ENCODE results near the gene S100B.
A peak's percentile ranks its signal among the peaks of the same experiment; 100 is the strongest.
"Not testable (repeated sequence)": the region's sequence is repeated elsewhere in the genome, so short reads cannot be mapped to it uniquely, and the experiment has no call there.

The S100B gene

DNA sequence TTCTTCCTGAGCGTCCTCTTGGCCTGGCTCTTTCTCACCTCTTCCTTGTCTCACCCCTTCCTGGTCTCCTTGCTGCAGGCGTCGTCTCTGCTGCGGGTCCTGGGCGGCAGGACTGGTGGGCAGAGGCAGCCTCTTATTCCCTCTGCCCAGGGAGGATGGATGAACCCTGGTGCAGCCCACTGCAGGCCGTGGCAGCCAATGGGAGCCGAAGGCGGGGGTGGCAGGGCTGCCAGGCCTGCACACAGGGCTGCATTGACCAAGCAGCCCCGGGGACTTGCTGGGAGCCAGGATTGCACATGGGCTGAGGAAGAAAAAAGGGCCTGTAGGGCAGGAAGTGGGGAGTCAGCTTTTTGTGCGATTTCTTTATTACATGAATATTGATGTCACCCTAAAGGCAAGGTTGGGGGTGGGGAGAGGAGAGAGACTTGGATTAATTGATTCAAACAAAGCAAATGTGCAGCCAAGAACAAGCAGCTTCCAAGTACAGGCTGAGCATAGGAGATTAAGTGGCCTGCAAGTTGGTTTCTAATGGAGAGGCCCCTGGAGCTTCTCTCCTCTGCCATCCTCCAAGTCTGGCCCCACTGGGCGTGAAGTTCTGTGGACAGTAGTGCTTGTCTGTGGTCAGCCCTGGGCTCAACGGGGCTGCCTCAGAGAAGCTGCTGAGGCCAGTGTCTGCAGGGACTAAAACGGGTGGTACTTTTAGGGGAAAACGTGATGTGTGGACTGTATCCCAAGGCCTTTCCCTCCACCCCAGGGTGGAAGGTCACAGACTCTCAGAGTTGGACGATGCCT lies at the start of gene S100B:
Gene S100B, minus strand, starts transcription at position 108 of the 792 bp plus-strand sequence. CDS start 2,667 bp downstream, outside the sequence.
- DNase-seq, result no peak

DNA sequence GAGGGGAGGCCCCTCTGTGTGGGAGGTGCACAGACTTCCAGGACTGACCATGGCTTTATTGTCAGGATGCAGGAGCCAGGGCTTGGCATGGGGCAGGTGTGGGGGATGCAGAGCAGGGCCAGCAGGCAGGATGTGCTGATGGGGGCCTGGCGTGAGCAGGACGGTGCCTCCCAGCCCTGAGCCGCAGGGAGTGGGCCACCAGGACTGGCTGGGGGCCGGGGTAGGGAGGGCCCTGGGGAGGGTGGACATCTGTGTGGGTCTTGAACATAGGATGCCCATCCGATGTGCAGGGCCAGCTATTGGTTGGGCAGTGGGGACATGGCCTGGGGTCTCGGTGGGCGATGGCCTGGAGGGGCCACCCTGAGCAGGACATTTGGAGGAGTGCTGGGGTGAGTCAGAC lies 46.2 kb upstream of the S100B start:
- no peak for DNase-seq

DNA sequence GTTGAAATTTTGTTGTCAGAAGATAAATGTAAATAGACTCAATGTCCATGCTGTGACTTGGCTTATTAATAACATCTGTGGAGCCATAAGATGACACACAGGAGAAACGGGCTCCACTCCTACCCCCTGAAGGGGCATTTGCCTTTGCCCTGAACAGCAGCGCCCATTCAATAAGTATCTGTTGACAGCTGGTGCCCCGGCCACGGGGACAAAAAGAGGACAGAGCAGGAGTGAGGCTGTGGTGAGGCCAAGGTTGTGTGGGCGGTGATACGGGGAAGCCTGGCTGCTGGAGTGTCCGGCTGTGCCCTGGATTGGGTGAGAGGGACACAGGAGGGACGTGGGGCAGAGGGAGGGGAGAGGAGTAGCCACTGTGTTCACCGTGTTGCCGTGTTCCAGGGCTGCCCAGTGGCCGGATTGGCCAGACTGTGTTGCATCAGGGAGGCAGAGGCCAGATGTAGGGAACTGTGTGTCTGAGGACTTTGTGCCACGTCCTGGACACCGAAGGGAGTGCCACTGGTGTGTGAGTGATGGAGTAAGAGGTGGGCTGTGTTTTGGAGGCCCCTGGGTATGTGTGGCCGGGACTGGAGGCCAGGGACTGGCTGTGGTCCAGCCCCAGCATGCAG lies 45.7 kb upstream of the S100B start:
- DNase-seq, result no peak

DNA sequence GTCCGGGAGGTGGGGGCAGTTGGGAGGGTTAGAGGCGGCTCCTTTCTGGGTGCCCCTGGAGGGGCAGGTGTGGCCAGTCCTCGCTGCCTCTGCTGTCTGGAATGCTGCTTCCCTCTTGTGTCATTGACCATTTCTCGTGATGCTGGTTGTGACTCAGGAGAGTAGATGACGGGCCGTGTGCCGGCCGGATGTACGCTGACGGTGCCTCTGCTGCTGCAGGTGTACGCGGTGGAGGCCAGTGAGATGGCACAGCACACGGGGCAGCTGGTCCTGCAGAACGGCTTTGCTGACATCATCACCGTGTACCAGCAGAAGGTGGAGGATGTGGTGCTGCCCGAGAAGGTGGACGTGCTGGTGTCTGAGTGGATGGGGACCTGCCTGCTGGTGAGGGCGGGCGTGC lies 44.5 kb upstream of the S100B start:
- DNase-seq, result no peak

DNA sequence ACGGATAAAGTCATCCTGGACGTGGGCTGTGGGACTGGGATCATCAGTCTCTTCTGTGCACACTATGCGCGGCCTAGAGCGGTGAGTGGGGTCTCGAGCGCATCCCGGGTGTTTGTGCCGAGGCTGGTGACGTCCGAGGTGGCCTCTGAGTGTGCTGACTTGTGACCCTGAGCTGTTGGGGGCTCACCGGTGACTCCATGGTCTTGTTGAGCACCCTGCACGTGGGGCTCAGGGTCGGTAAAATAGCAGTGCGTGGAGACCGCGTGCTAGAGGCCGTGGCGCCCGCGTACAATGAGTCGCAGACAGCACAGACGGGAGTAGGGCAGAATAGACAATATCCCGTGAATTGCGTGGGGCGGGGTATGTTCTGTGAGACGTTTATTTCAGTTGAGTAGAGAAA lies 43.7 kb upstream of the S100B start:
- DNase-seq, result no peak

DNA sequence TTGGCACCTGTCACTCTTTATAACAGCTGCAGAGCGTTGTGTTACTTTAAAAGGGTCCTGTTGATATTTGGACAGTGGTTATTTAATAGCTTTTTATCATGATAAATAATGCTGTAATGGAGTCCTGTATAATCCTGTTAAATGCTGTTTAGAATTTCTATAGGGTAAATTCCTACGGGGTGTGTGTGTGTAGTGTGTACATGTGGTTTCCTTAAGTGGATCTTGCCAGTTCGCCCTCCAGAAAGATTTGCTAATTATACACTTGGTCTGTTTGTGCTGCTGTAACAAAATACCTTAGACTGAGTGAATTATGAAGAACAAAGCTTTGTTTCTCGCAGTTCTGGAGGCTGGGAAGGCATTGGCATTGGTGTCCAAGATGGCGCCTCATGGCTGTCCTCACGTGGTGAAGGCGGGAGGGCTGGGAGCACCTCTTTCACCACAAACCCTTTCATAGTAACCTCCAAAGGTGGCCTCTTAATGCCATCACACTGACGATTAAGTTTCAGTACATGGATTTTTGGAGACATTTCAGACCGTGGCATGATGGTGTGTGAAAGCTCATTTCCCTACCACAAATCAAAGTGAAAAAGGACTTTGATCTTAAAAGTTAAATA lies 41.8 kb upstream of the S100B start:
- no peak for DNase-seq

DNA sequence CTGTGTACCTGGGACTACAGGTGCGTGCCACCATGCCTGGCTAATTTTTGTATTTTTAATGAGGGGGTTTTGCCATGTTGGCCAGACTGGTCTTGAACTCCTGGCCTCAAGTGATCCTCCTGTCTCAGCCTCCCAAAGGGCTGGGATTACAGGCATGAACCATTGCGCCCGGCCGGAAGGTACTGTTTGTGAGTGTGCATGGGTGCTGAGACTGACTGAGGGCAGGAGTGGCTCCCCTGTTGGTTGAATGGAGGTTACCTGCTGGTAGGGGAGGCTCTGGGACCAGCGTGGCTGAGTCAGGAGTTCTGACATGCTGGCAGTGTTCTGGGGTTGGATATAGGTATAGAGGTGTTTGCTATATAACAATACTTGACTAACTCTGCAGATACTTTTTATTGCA lies 41.0 kb upstream of the S100B start:
- DNase-seq, result no peak

DNA sequence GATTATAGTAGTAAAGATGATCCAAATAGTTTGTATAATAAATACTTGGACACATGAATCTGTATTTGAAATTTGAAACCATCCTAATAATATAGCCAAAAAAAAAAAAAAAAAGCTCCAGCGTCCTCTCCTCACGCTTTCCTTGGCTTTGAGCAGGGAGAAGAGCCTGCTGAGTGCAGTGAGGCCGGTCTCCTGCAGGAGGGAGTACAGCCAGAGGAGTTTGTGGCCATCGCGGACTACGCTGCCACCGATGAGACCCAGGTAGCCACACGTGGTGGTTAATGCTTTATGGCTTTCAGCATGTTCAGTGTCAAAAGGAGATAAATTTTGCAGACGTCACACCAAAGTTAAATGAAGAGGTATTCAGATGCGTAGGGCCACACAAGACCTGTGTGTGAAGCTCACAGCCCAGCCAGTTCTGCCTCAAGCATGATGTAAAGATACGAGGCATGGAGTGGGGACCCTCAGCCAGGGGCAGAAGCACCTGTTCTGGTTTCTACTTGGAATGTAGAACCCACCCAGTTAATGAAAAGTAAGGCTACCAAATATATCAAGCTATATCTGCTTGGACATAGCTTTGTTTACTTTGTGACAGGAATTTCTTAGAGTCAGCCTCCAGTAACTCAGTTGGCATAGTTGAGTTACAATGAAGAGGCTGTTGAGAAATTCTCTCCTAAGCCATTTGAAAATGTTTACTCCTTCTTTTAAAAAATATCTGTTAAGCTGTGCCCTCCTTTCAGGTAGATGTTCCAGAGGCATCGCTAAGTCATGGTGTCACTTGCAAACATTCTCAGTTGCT lies 38.7 kb upstream of the S100B start:
- no peak for DNase-seq

DNA sequence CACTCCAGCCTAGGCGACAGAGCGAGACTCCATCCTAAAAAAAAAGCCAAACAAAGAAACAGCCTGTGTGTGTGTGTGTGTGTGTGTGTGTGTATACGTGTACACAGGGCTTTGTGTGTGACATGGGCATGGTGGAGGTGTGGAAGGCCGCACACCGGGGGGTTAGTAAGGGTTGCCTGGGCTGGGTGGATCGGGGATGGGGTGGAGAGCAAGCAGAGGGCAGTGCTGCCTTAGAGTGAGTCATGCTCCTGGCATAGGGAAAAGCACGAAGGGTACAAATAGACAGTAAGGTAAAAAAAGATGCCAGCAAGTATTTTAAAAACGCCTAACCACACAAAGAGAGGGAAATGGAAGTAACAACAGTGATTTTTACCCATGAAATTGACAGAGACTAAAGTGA lies 36.8 kb upstream of the S100B start:
- no peak for DNase-seq

DNA sequence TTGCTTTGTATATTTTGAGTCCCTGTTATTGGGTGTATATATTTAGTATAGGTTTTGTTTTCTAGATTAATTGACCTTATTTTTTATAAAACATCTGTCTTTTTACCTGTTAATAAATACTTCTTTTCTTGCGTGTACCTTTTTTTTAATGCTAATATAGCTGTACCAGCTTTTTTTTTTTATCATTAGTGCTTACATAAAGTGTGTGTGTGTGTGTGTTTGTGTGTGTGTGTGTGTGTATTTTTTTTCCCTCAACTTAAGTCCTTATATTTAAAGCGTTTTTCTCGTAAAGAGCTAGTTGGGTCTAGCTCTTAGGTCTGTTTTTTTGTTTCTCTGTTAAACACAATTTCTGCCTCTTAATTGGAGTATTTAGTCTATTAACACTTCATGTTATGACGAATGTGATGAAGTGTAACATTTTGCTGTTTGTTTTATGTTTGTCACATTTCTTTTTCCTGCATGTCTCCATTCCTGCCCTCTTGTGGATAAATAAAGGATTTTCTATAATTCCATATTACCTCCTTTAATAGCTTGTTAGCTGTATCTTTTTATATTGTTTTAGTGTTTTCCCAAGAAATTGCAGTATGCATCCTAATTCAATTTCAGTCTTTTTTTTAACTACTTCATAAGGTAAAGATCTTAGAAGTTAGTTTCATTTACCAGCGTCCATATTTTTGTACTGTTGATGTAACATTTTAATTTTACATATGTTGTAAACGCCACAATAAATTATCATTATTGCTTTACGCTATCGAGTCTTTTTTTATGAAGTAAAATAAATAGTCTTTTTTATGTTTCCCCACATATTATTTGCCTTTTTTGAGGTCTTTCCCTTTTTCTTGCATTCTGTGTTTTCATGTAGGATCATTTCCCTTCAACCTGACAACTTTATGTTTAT lies 34.9 kb upstream of the S100B start:
- DNase-seq, result no peak

DNA sequence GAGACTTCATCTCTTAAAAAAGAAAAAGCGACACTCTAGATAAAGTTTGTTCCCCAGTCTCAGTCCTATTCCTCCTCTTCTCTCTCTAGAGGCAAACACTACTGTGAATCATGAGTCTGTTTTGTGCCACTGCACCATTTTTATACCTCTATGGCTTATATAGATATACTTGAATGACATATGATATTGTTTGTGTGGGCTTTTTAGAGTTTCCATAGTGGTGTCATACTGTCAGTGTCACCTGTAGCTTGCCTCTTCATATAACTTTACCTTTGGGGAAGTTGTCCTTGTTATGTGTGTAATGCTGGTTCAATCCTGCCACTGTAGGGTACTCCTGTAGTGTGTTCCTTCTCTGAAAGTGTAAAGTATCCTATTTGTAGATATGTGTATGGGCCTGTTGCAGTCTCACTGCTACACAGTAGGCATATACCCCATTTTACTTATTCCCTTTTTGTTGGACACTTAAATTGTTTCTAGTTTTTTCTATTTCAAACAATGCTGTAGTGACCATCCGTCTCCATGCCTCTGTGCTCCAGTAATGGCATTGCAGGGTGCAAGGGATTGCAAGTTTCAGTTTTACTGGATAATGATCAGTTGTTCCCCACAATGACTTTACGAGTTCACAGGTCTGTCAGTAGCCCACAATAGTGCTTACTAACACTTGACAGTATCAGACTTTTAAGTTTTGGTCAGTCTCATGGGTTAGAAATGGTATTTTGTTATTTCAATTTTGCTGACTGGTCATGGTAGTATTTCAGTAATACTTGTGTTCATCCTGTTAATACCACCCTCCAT lies 33.3 kb upstream of the S100B start:
- DNase-seq, result no peak

DNA sequence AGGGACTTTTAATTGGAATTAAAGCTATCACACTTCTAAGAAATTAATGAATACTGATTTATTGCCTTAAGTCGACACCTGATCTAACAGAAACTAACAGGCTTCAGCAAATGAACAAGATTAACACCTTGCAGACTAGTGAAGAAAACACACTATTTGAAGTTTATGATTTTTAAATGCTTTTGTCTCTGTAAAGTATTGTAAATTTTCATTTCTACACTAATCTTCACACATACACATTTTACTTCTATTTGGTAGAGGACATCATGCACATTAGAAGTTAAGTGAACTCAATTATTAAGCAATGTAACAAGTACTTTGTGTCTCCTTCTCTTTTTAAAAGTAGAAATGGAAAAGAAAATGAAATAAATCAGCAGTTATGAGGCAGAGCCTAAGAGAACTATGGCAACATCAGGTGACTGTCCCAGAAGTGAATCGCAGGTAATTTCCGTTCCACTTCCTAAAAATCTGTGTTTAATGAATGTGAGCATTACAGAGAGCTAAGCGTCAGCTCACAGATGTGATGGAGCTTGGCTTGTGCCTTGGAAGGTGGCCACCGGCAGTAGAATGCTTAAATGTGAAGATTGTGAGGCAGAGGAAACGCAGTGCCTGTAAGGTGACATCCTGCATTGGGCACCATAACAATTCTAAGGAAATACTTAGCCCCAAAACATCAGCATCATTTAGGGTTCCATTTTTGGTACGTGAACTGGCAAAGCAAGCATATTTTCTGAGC lies 31.8 kb upstream of the S100B start:
- no peak for DNase-seq

DNA sequence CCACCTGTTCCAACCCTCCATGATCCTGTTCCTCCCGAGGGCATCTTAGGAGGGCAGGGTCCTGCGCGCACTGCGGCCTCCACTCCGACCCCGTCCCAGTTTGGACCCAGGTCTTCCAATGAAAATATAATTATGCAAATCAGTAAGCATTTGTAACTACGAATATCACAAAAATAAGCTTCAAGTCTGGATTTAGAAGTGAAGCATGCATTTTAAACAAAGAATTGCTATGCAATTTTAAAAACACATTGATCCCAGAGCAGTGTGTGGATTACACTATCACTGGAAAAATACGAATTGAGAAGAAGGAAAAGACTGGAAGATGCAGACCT lies 31.3 kb upstream of the S100B start:
- no peak for DNase-seq

DNA sequence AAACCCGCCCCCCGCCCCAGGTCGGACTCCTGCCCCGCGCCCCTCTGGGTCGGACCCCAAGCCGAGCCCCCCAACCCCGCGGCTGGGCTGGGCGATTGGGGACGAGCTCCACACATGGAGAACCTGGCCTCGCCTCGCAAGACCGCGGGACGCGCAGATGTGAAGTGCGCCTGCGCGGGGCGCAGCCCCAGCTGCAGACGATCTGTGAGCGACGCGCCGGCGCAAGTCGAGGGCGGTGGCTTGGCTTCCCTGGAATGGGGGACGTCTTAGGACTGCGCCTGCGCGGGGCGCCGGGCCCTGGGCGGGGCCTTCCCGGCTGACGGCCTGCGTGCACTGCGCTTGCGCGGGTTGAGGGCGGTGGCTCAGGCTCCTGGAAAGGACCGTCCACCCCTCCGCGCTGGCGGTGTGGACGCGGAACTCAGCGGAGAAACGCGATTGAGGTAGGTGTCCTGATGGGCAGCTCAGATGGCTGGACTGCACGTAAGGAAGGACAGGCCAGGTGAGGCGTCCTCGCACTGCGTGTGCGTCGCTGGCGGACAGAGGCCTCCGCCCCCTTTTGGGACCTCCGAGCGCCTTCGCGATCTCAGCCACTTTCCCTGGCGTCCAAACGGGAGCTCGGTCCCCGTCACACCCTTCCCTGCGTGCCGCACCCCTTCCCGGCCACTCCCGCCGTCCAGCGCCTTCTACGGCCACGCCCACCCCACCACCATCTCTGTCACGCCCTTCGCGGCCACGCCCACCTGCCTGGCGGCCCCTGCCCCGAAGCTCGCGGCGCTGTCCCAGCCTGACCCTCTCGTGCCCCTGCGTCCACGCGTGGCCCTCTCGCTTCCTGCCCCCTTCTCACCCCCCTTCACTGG lies 30.7 kb upstream of the S100B start, which contains the start of gene PRMT2:
Gene PRMT2, plus strand, starts transcription at position 351 of the 857 bp plus-strand sequence. CDS start 1,278 bp downstream, outside the sequence.
- peak; percentile 91 for DNase-seq

DNA sequence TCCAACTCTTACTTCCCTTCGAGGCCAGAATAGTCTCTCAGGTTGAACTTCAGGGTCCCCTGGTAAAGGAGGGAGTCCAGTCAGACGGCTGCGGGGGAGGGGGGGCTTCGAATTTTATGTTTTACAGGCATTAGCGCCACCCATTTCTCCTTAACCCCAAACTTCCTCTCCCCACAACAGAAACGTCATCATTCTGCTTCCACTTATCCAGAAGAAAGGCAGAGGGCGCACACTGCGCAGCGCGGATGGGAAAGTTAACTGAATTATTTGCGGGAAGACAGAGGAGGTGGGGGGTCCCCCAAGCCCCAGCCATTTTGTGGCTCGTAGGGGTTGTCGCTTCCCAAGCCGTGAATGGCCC lies 30.1 kb upstream of the S100B start:
- DNase-seq, result peak; percentile 82

DNA sequence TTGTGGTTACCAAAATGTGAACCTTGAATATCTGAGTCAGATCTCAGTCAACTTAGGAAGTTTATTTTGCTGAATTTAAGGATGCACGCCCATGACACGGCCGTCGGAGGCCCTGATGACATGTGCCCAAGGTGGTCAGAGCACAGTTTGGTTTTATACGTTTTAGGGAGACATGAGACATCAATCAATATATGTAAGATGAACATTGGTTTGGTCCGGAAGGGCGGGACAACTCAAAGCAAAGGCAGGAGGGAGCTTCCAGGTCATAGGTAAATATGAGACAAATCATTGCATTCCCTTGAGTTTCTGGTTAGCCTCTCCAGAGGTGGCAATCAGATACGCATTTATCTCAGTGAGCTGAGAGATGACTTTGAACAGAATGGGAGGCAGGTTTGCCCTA lies 29.5 kb upstream of the S100B start:
- no peak for DNase-seq

DNA sequence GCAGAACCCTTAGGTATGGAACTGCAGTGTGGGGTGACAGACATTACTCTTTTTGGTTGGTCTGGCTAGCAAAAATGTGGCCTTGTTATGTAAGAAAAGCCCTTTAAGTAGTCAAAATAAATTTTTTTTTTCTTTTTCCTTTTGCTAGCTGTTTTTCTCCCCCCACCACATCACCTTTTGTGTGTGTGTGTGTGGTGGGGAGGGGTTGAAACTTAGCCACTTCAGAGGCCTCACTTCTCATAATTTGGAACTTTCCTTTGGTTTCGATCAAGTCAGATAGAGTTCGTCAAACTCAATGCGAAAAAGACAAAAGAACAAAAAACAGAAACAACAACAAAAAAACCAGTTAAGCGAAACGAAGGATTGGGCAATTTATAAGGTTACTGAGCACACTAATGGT lies 28.7 kb upstream of the S100B start:
- no peak for DNase-seq

DNA sequence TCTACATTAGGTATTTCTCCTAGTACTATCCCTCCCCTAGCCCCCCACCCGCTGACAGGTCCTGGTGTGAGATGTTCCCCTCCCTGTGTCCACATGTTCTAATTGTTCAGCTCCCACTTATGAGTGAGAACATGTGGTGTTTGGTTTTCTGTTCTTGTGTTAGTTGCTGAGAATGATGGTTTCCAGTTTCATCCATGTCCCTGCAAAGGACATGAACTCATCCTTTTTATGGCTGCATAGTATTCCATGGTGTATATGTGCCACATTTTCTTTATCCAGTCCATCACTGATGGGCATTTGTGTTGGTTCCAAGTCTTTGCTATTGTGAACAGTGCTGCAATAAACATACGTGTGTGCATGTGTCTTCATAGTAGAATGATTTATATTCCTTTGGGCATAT lies 26.0 kb upstream of the S100B start:
- not testable (repeated sequence) for DNase-seq

DNA sequence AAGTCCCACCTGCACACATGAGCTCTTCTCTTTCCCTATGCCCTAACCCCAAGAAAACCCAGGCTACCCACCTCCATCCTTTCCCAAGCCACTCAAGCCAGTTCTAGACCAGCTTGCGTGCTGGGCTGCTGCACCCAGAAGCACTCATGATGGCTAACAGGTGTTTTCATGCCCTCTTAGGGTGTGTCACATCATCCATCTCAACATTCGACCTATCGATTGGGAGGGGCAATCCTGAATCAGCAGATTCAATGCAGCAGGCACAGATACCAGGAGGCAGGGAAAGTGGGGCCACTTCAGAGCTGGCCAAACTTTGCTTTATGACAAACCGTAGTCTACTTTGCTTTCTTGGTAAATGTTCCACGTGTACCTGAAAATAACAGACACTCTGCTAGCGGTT lies 24.0 kb upstream of the S100B start:
- DNase-seq, result no peak

DNA sequence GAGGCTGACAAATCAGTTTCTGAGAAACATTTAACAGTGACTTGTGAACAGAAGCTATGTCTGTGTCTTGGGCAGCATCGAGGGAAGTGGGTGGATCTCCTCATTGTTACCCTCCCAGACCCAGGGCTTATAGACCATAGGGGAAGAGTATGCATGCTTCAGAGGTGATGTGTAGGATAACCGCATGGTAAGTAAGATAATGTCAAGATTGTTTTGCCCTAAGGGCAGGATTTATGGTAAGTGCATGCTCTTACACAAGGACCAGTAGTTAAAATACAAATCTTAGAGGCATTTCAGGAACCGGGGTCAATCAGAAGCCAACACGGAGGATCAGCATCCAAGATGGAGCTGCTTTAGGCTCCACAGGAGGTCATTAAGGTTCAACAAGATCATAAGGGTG lies 22.8 kb upstream of the S100B start:
- peak; percentile 45 for DNase-seq
